Stimulated activated naive CD8-positive, alpha-beta T cell treated with anti-CD3 and anti-CD28 coated beads, Interleukin-15, Interleukin-2, amounts not matched to agents 100 U/mL and 50 U/mL, for 24 hours (primary cell): ENCODE data around the gene TIMP2.
"Not testable (repeated sequence)": the region's sequence is repeated elsewhere in the genome, so short reads cannot be mapped to it uniquely, and the experiment has no call there.

Source experiments
- ATAC-seq: fragments of 150-1000 bp; cut with Tn5 transposase; one replicate; pipeline ENCODE4 v1.10.0; 2021
- DNase-seq: peaks from one replicate; pipeline ENCODE4 v3.0.0; 2021

Gene TIMP2

GRCh38 chr17:78888941-78889518 lies 36.2 kb downstream of the TIMP2 start:
- no peak for ATAC-seq
- no peak for DNase-seq

- DNase-seq: no peak
- no peak for ATAC-seq
These were observed 38.2 kb downstream of the TIMP2 start for GRCh38 chr17:78886954-78887353.

DNA sequence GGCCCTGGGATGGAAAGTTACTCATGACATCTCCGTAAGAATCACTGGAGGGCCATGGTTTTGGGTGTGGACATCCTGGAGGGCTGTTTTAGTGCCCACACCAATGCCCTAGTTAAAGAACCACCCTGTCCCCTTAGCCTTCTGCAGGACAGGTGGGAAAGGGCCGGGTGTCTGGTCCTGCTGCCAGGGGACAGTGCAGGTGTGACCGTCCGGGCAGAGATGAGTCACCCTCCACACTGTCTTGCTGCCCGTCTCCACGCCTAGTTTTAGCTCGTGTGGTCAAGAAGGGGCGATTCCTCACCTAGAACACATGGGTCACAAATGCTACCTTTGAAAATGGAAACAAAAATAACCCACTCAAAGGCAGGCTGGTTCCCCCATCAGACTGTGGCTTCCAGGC lies 39.2 kb downstream of the TIMP2 start:
- no peak for ATAC-seq
- no peak for DNase-seq

GRCh38 chr17:78884876-78885667 lies 40.1 kb downstream of the TIMP2 start:
- DNase-seq (no peak), ATAC-seq (no peak)

DNA sequence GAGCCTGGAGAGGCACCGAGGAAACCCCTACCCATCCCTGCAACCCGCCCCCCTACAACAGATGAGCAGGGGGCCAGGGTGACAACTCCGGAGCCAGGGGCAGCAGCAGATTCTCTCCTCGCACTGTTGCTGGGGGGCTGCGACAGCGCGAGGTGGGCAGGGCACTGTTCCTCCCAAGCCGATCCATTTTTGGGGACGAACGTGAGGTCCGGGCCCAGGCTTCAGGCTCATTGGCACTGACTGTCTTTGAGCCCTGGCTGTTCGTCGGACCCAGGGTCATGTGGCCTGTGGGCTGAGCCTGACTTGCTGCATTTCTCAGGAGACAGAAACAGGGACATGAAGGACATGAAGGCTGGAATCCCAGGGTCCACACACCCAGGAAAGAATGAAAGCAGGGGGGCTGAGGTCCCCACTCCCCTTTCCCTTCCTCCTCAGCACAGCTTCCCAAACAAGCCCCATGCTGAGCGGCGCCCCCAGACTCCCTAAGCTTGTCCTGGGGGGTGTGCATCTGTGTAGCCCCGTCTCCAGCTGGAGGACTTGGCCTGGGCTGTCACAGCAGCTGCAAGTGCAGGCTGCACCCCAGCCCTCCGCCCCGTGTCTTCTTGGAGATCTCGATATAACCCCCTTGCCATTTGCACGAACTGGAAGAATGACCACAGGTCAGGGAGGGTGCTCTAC lies 40.9 kb downstream of the TIMP2 start:
- DNase-seq: no peak
- no peak for ATAC-seq

DNA sequence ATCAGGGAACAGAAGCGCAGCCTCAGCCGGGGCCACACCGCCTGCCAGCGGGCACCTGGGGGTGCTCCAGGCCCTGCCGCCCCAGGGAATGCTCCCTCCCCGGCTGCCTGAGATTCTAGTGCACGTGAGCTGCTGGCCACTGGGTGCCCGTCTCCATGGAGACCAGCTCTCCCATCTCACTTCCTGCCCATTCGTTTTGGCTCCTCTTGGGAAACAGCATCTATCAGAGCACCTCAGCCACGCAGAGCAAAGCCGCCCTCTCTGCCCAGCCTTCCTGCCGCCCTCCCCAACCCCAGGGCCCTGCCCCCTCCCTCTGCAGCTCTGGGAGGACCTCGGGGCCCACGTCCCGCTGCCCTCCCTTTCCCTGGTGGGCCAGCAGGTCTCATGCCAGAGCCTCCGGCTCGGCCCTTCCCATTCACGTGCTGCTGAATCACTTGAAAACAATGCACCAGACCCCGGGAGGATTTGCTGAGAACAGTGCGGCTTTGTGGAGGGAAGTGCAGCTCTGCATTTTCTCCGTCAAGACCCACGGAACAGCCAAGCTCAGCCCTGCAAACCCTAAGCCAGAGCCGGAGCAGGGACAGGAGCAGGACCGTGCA lies 41.6 kb downstream of the TIMP2 start:
- no peak for ATAC-seq
- no peak for DNase-seq

DNA sequence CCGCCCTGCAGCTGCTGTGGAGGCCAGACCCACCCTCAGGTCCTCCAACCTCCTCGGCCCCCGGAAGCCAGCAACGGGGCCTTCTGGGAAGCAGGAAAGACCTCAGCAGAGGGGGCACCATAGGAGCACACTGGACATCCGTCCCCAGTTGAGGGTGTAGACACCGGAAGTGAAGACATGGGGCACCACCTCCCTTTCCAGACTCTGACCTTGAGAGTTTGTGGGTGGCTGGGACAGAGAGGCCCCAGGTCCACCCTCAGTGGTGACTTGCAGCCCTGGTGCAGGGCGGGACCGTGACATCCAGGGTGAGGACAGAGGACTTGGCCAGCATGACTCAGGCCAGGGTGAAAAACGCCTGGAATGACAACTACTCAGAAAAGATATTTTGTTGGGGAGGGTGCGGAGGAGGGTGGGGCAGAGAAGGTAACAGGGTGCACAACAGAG lies 42.1 kb downstream of the TIMP2 start:
- DNase-seq: peak; percentile 19
- no peak for ATAC-seq

DNA sequence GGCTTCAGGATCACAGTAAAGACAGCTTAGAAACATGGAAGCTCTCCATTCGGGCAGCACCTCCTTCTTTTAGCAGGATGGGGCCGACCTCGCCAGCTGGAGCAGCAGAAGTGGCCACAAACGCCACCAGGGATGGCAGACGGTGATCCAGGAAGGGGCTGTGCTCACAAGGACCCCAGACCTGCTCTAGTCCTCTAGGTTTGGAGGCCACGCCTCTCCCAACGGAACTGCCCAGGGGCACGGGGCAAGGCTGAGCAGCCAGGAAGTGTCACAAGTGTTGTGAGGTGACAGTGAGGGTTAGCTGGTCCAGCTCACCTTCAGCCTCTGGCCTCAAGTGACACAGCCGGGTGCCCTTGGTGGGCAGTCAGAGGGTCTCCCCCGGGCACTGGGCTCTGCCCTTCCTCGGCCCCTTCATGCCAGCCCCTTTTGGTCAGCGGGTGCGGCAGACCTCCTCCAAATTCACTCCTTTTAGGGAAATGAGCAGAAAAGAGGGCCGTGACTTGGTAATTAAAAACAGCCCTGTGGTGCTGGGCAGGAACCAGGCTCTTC lies 42.6 kb downstream of the TIMP2 start:
- DNase-seq: no peak
- no peak for ATAC-seq

DNA sequence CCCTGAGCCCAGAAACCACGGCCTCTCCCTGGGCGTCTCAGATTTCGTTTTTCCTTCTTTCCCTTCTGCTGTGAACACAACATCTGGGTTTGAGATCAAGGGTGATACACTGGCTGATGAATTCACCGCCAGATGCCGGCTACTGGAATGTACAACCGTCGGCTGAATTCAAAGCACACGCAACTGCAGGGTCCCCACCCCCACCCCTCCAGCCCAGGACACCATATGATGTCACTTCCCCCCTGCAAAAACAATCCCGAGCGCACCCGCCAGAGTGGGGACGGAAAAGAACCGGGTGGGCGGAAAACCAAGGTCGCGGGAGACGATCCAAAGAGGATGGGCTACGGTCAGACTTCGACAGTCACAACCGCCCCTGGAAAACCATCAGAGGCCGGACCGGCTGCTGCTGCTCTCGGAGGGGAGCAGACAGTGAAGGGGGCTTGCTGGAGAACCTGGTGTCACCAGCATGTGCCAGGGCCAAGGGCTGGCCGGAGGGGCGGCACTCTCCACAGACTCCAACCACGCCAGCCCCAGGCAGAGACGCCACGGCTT lies 45.5 kb downstream of the TIMP2 start:
- DNase-seq: peak; percentile 49
- peak; percentile 60 for ATAC-seq

DNA sequence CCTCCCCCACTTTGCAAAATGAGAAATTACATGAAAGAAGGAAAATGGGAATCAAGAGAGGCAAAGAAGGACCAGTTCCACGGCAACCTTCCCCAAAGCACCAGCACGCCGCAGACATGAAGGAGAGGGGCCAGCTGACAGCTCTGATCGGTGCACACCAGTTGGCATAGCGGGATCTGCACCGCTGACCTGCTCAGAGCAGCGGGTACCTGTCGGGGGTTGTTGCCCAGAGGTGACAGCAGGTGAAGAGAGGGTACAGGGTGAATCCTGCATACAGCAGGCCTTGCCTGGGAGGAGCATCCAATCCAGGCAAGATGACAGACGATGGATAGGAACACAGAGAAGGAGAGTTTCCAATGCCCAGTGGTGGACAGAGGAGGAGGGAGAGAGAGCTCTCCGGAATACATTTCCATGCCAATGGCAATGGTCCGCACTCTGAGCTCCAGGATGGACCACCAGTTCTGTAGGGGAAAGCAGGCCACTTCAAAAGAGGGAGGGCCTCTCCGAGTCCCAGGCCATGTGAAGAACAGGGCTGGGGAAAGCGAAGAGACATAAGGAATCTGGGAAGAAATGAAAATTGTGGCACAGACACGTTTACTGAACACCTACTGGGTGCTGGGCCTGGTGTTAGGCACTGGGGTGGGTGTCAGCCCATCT lies 46.2 kb downstream of the TIMP2 start:
- no peak for DNase-seq
- ATAC-seq: no peak

DNA sequence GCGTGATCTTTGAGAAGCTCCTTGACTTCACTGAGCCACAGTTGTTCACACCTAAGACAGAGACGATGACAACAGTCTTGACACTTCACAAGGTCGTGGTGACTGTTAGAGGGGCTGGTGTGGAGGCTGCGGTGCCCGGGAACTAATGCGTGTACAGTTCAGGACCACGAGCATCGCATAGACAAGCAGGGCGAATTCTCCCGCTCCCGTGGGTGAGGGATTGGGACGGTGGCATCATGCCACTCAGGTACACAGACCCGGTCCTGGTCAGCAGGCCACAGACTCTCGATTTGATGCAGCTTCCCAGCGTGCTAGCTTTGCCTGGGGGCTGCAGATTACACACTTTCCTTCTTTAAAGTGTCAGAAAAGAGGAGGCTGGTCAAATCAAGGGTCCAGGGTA lies 46.9 kb downstream of the TIMP2 start:
- no peak for ATAC-seq
- no peak for DNase-seq

DNA sequence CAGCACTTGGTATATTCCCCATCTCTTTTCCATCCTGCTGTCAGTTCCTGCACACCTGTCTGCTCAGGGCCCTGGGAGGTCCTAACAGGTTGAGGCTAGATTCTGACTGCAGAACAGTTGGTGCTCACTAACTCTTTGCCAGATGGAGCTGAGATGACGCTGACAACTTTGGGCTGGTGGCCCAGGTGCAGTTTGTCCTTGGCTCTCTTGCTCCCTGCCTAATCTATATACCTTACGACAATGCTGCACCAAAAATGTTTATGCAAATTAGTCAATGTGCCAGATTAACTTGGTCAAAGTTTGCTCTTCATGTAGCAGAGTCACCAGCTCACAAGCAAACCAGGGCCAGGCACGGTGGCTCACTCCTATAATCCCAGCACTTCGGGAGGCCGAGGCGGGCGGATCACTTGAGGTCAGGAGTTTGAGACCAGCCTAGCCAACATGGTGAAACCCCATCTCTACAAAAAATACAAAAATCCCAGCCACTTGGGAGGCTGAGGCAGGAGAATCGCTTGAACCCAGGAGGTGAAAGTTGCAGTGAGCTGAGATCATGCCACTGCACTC lies 48.2 kb downstream of the TIMP2 start:
- DNase-seq, ATAC-seq: not testable (repeated sequence)

- no peak for ATAC-seq
- DNase-seq: no peak
These were observed 49.0 kb downstream of the TIMP2 start for GRCh38 chr17:78876094-78876597.

DNA sequence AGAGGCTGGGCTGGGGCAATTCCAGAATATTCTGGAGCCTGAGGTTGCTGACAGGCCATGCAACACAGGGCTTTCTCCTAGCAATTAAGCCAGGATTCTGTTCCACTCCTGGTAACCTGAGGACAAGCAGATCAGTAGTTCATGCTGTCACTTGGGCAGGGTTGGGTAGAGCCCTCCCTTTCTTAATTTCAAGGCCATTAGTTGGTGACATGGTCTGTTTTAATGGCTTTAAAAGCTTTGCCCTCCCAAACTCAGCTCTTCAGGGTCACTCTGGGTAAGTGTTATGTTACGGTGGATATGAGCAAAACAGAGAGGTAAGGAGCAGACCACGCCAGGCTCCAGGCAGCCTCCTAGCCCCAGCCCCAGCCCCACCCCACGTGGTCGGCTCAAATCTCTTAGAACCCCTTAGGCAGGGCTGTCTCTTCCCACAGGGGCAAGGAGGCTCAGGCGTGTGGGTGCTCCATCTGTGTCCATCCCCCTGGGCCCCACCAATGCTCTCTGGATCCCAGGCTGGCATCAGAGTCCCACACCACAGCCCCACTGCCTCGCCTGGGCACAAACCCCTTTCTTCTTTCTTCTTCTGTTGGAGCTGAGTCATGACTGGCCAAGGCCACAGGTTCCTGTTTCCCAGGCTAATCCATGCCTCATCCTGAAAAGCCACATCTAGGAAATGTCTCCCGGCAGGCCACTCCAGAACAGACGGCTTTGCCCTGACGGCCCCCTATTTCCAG lies 49.7 kb downstream of the TIMP2 start:
- no peak for DNase-seq
- ATAC-seq: no peak

GRCh38 chr17:78873519-78874340 lies 51.5 kb downstream of the TIMP2 start:
- DNase-seq: no peak
- ATAC-seq: no peak

GRCh38 chr17:78872486-78872885 lies 52.7 kb downstream of the TIMP2 start:
- no peak for ATAC-seq

DNA sequence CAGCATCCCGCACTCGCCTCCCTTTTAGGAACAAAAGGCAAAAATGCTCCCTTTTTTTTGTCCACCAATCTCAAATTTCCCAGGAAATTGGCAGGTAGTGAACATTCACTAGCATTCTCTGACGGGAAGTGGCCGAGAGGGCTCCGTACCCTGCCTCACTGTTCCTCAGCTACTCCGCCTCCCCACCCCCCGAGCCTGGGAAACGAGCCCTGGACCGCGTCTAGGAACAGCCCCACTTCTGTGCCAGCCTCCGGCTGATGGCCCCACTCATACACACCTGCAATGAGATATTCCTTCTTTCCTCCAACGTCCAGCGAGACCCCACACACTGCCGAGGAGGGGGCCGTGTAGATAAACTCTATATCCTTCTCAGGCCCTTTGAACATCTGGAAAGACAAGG lies 54.6 kb downstream of the TIMP2 start:
- ATAC-seq: no peak
- no peak for DNase-seq

More at GRCh38 chr17:78872486-78872885, 52.7 kb downstream of the TIMP2 start:
- DNase-seq: no peak

GRCh38 chr17:78868391-78868790 lies 56.8 kb downstream of the TIMP2 start:
- ATAC-seq (no peak), DNase-seq (no peak)

GRCh38 chr17:78867046-78867445 lies 58.1 kb downstream of the TIMP2 start:
- DNase-seq: not testable (repeated sequence)

More at GRCh38 chr17:78867046-78867445, 58.1 kb downstream of the TIMP2 start:
- ATAC-seq: not testable (repeated sequence)
